ENCODE measurements around the gene OR1D5.

OR1D5 gene

DNA sequence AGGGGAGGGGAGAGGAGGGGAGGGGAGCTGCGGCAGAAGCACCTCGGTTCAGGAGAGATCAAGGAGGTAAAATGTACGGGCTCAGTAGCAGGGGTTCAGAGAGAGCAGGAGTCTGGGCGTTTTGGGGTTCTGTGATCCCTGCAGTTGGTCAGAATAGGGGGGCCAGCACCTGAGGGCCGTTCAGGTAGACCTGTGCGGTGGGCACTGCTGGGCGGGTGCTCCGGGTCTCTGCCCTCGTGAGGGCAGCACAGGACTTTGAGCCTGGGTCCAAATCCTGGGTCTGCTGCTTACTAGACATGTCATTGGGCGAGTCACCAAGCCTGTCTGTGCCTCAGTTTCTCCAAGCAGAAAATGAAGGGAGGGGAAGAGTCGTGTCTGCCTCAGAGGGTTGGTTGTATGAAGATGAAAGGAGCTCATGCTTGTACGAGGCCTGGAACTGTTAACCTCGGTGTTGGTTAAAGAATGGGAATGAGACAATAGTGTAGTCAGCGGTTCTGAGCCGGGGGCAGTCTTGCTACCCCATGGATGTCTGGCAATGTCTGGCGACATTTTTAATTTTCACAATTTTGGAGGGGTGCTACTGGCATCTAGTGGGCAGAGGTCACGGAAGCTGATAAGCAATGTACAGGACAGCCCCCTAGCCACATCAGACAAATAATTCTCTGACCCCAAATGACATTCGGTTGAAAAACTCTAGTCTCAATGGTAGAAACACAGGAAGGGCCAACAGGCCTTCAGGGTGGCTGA lies 35.4 kb downstream of the OR1D5 start:
- Histone ChIP-seq H3K4me1 (no peaks in the 10 kb centered on the region), H3K4me2 (ENCODE audit: low read length) (no peak overlapping the region), H3K9ac (no peak overlapping the region), H3K9me3 (ENCODE audit: control insufficient read depth, low read length) (no peaks in the 10 kb centered on the region), H3K79me2 (no peaks in the 10 kb centered on the region), H3K36me3 (ENCODE audit: control insufficient read depth, insufficient read depth, low read length) (no peaks in the 10 kb centered on the region), H3K27ac (no peak overlapping the region), H3K27me3 (ENCODE audit: control insufficient read depth, insufficient read depth, low read length) (no peaks in the 10 kb centered on the region), H2AFZ (no peak overlapping the region), H3K4me3 (ENCODE audit: low read depth, low read length) (no peak overlapping the region)
- TF ChIP-seq, protein P1, sequence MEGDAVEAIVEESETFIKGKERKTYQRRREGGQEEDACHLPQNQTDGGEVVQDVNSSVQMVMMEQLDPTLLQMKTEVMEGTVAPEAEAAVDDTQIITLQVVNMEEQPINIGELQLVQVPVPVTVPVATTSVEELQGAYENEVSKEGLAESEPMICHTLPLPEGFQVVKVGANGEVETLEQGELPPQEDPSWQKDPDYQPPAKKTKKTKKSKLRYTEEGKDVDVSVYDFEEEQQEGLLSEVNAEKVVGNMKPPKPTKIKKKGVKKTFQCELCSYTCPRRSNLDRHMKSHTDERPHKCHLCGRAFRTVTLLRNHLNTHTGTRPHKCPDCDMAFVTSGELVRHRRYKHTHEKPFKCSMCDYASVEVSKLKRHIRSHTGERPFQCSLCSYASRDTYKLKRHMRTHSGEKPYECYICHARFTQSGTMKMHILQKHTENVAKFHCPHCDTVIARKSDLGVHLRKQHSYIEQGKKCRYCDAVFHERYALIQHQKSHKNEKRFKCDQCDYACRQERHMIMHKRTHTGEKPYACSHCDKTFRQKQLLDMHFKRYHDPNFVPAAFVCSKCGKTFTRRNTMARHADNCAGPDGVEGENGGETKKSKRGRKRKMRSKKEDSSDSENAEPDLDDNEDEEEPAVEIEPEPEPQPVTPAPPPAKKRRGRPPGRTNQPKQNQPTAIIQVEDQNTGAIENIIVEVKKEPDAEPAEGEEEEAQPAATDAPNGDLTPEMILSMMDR (IDR thresholded peaks at IDR 0.05): no peak

GRCh38 chr17:3026856-3027751 lies 36.3 kb downstream of the OR1D5 start:
- TF ChIP-seq, protein P1 (IDR thresholded peaks at IDR 0.05): no peak
- Histone ChIP-seq H3K9ac (no peak overlapping the region), H3K27me3 (ENCODE audit: control insufficient read depth, insufficient read depth, low read length) (no peaks in the 10 kb centered on the region), H3K9me3 (ENCODE audit: control insufficient read depth, low read length) (no peaks in the 10 kb centered on the region), H3K79me2 (no peaks in the 10 kb centered on the region), H3K36me3 (ENCODE audit: control insufficient read depth, insufficient read depth, low read length) (no peaks in the 10 kb centered on the region), H3K27ac (no peak overlapping the region), H3K4me1 (no peaks in the 10 kb centered on the region), H2AFZ (no peak overlapping the region), H3K4me3 (ENCODE audit: low read depth, low read length) (no peak overlapping the region), H3K4me2 (ENCODE audit: low read length) (no peak overlapping the region)

DNA sequence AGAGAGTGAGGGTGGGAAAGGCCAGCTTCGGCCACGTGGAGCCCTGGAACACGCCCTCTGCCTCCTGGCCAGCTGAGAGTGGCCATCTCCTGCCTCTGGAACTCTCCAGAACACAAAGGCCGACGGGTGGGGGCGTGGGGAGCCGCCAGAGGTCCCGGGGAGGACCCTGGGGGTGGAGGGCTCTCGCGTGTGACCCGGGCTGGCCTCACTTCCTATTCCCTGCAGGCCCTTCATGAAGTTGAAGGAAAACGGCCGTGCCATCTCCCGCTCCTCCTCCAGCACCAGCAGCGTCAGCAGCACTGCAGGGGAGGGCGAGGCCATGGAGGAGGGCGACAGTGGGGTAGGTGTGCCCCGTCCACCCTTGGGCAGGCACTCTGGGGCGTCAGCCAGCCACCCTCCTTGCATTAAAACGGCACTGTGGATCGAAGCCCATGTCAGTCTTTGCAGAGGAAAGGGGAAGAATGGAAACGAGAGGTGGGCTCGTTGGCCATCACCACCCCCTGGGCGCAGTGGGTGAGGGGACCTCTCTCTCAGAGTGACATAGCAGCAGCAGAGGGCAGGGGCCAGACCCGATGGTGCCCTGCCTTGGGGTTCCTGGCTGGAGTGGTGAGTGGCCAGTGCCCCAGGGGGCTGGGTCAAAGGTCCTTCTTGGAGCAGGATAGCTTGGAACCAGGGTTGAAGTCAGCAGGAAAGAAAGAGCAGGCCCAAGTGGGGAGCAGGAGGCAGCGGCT lies 37.1 kb downstream of the OR1D5 start:
- H3K79me2 ChIP-seq: no peaks in the 10 kb centered on the region
- H2AFZ ChIP-seq: no peak overlapping the region
- H3K9me3 ChIP-seq (ENCODE audit: control insufficient read depth, low read length): no peaks in the 10 kb centered on the region
- no peaks in the 10 kb centered on the region for H3K4me1 ChIP-seq
- no peaks in the 10 kb centered on the region for H3K27me3 ChIP-seq (ENCODE audit: control insufficient read depth, insufficient read depth, low read length)
- H3K27ac ChIP-seq: no peak overlapping the region
- H3K9ac ChIP-seq: no peak overlapping the region
- no peak overlapping the region for H3K4me2 ChIP-seq (ENCODE audit: low read length)
- H3K4me3 ChIP-seq (ENCODE audit: low read depth, low read length): no peak overlapping the region
- H3K36me3 ChIP-seq (ENCODE audit: control insufficient read depth, insufficient read depth, low read length): no peaks in the 10 kb centered on the region
- TF ChIP-seq, protein P1 (IDR thresholded peaks at IDR 0.05): no peak

GRCh38 chr17:3025421-3026124 lies 37.8 kb downstream of the OR1D5 start:
- TF ChIP-seq, protein P1 (IDR thresholded peaks at IDR 0.05): no peak
- Histone ChIP-seq H3K27ac (no peak overlapping the region), H3K4me2 (ENCODE audit: low read length) (no peak overlapping the region), H3K9ac (no peak overlapping the region), H2AFZ (no peak overlapping the region), H3K27me3 (ENCODE audit: control insufficient read depth, insufficient read depth, low read length) (no peaks in the 10 kb centered on the region), H3K4me3 (ENCODE audit: low read depth, low read length) (no peak overlapping the region), H3K36me3 (ENCODE audit: control insufficient read depth, insufficient read depth, low read length) (no peaks in the 10 kb centered on the region), H3K4me1 (no peaks in the 10 kb centered on the region), H3K9me3 (ENCODE audit: control insufficient read depth, low read length) (no peaks in the 10 kb centered on the region), H3K79me2 (no peaks in the 10 kb centered on the region)
